Chondrocyte (in vitro differentiated cells): ENCODE measurements around the gene PRR5. TPM values are rescaled to one million over a fixed set of nuclear protein-coding genes. Genes with fewer than 3 reads are reported as not detected.
A peak's percentile ranks its signal among the peaks of the same experiment; 100 is the strongest.
"Not testable (repeated sequence)": the region's sequence is repeated elsewhere in the genome, so short reads cannot be mapped to it uniquely, and the experiment has no call there.

Experiments
- DNase-seq: peaks from one replicate; pipeline ENCODE4 v3.0.0; 2021; ENCODE audit warnings: mixed read lengths, low spot score
- H3K27ac Mint-ChIP-seq: one replicate; pipeline ENCODE4 v1.8.0; 2021; ENCODE audit warnings: mild to moderate bottlenecking, moderate library complexity, mixed read lengths; ENCODE audit not compliant: unreplicated experiment
- H3K27me3 Mint-ChIP-seq: 2 replicates; pipeline ENCODE4 v1.8.0; 2021; ENCODE audit warnings: low read depth, mixed read lengths
- H3K36me3 Mint-ChIP-seq: 2 replicates; pipeline ENCODE4 v1.8.0; 2021; ENCODE audit warnings: low read depth, mixed read lengths
- H3K4me1 Mint-ChIP-seq: 2 replicates; pipeline ENCODE4 v1.8.0; 2021; ENCODE audit warnings: low read depth, mild to moderate bottlenecking, mixed read lengths
- H3K4me3 Mint-ChIP-seq: one replicate; pipeline ENCODE4 v1.8.0; 2021; ENCODE audit warnings: mild to moderate bottlenecking, moderate library complexity, mixed read lengths; ENCODE audit not compliant: unreplicated experiment
- H3K9me3 Mint-ChIP-seq: 2 replicates; pipeline ENCODE4 v1.8.0; 2021; ENCODE audit warnings: low read depth, mixed read lengths
- total RNA-seq: library from RNA; stranded (reverse); gene quantifications from 3 replicates; pipeline ENCODE4 v1.2.1, GENCODE V29; 2021
- TF ChIP-seq, protein P1 (sequence below): fragments of 200-600 bp; sonication (generic); IDR thresholded peaks from 2 replicates; pipeline ENCODE4 v1.5.0; 2021; ENCODE audit warnings: antibody characterized with exemption, mild to moderate bottlenecking, moderate library complexity

Gene PRR5
- total RNA-seq, 1 donor from 2014 or later = 15.1 TPM

DNA sequence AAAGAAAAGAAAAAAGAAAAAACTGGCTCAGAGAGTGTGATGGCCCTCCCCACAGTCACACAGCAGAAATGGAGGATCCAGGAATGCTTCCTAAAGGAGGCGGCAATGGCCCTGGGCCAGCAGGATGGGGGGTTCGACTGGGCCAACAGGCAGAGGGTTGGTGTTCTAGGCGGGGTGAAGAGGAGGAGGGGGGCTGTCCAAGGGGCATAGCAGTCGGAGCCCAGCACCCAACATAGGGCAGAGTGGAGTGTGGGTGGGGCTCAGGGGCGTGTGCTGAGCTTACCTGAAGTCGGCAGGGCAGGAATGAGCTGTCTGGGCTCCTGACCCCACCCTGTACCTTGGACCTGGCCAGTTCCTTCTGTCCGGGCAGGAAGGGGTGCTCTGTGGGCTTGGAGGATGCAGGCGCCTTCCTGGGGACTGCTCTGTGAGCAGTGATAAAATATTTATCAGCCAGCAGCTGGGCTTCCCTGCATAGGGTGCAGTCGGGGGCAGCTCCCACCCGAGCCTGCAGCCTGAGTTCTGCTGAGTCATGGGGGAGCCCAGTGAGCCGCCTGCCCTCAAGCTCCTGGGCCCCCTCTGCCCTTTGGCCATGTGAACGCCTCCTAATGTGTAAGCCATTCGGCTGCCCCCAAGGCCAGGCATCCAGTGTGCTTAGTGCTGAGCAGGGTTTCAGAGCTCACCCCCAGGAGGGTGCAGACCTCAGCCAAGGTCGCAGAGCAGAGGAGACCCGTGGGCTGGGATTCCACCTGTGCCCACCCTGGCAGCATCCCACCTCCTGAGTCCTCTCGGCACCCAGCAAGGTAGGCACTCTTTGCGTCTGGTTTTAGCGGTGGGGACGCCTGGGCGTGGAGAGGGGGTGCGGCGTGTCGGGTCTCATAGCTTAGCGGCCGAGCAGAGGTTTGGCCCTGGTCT is 25.3 kb upstream of the PRR5 start:
- DNase-seq = peak; percentile 82
- Mint-ChIP-seq H3K4me3 (no peak overlapping the region), H3K36me3 (no peaks in the 10 kb centered on the region), H3K9me3 (no peaks in the 10 kb centered on the region), H3K4me1 (peaks cover 2% of the 10 kb centered on the region), H3K27me3 (peaks cover 2% of the 10 kb centered on the region), H3K27ac (no peak overlapping the region)
- TF ChIP-seq, protein P1, sequence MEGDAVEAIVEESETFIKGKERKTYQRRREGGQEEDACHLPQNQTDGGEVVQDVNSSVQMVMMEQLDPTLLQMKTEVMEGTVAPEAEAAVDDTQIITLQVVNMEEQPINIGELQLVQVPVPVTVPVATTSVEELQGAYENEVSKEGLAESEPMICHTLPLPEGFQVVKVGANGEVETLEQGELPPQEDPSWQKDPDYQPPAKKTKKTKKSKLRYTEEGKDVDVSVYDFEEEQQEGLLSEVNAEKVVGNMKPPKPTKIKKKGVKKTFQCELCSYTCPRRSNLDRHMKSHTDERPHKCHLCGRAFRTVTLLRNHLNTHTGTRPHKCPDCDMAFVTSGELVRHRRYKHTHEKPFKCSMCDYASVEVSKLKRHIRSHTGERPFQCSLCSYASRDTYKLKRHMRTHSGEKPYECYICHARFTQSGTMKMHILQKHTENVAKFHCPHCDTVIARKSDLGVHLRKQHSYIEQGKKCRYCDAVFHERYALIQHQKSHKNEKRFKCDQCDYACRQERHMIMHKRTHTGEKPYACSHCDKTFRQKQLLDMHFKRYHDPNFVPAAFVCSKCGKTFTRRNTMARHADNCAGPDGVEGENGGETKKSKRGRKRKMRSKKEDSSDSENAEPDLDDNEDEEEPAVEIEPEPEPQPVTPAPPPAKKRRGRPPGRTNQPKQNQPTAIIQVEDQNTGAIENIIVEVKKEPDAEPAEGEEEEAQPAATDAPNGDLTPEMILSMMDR = no peak

DNA sequence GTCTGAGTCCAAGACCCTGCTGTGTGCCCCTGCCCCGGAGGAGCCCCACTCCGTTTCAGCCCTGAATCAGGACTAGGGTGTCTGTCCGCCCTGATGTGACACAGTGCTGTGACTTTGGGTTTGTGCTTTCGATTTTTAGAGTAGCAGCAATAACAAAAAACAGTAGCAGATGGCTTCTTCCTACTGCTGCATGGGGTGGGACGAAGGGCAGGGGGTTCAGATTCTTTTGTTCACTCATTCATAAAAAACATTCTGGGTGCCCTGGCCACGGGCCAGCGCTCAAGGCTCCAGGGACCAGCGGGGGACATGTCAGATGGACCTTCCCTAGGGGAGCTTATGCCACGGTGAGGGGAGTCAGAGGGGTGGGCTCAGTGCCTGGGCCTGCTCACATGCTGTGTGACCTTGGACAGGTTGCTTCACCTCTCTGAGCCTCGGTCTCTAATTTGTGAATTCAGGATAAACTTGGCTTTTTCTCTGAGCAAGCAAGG is 24.6 kb upstream of the PRR5 start:
- H3K36me3 Mint-ChIP-seq = no peaks in the 10 kb centered on the region
- peaks cover 2% of the 10 kb centered on the region for H3K4me1 Mint-ChIP-seq
- no peaks in the 10 kb centered on the region for H3K9me3 Mint-ChIP-seq
- H3K27ac Mint-ChIP-seq = no peak overlapping the region
- TF ChIP-seq, protein P1 = no peak
- no peak overlapping the region for H3K4me3 Mint-ChIP-seq
- no peak for DNase-seq
- H3K27me3 Mint-ChIP-seq = peaks cover 2% of the 10 kb centered on the region

DNA sequence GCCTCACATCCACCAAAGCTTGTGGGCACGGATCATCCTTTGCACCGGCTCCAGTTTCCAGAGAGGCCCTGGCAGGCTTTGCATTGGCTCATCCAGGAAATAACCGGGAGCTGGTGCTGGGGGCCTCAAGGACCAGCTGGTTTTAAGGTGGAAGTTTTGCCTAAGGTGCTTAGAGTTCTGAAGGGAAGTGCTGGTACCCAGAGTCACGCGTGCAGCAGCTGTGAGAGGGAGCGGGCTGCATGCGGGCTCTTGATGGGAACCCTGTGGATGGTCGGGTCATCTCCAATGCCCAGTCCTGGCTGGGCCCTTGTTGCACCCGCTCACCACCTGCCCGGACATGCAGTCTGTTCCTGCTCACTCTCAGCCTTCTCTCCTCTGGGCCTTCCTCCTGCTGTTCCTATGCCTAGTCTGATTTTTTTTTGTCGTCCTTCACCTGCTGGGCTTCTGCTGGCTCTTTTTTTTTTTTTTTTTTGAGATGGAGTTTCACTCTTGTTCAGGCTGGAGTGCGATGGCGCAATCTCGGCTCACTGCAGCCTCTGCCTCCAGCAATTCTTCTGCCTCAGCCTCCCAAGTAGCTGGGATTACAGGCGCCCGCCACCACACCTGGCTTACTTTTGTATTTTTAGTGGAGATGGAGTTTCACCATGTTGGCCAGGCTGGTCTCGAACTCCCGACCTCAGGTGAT is 24.0 kb upstream of the PRR5 start:
- no peaks in the 10 kb centered on the region for H3K36me3 Mint-ChIP-seq
- H3K4me3 Mint-ChIP-seq = no peak overlapping the region
- DNase-seq = no peak
- no peaks in the 10 kb centered on the region for H3K9me3 Mint-ChIP-seq
- TF ChIP-seq, protein P1 = no peak
- no peak overlapping the region for H3K27ac Mint-ChIP-seq
- peaks cover 2% of the 10 kb centered on the region for H3K4me1 Mint-ChIP-seq
- H3K27me3 Mint-ChIP-seq = peaks cover 2% of the 10 kb centered on the region

DNA sequence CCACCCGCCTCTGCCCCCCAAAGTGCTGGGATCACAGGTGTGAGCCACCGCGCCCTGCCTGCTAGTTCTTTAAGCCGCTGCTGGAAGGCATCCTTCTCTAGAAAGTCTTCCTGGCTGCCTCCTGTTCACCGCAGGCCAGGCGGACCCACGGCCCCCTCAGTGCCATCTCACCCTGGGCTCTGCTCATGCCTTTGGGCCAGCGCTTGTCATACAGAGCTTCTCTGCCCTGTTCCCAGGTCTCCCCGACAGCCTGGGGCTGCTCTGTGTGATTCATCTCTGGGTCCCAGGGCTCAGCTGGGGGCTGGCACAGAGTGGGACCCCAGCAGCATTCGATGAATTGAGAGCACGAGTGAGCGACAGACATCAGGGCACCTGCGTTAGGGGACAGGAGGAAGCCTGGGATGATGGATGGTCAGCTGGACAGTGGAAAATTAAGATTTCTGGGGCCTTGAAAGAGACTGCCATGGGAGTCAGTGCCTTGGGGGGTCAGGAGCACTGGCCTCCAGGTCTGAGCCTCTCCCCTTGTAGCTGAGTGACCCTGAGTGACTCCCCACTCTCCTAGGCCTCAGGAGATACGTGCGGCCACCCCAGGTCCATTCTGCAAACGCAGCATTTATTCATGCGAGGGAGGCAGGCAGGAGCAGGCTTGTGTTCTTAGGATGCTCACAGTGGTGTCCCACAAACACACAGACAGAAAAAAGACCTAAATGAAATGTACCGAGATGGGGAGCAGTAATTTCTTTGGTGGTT is 23.3 kb upstream of the PRR5 start:
- H3K27me3 Mint-ChIP-seq = peaks cover 2% of the 10 kb centered on the region
- H3K27ac Mint-ChIP-seq = no peak overlapping the region
- no peak overlapping the region for H3K4me3 Mint-ChIP-seq
- TF ChIP-seq, protein P1 = no peak
- no peaks in the 10 kb centered on the region for H3K9me3 Mint-ChIP-seq
- no peaks in the 10 kb centered on the region for H3K36me3 Mint-ChIP-seq
- H3K4me1 Mint-ChIP-seq = peaks cover 2% of the 10 kb centered on the region
- DNase-seq = no peak

DNA sequence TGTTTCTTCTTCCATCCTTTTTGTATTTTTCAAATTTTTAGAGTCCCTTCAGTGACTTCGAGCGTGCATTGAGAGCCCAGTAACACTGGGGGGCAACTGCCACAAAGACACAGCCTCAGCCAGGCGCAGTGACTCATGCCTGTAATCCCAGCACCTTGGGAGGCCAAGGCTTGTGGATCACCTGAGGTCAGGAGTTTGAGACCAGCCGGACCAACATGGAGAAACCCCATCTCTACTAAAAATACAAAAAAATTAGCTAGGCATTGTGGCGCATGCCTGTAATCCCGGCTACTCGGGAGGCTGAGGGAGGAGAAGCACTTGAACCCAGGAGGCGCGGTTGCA is 22.7 kb upstream of the PRR5 start:
- H3K9me3 Mint-ChIP-seq, H3K36me3 Mint-ChIP-seq, H3K27me3 Mint-ChIP-seq, DNase-seq, H3K27ac Mint-ChIP-seq, H3K4me3 Mint-ChIP-seq, H3K4me1 Mint-ChIP-seq: not testable (repeated sequence)
